ENCODE measurements around the gene IGIP. TPM values are rescaled to one million over a fixed set of nuclear protein-coding genes. Genes with fewer than 3 reads are reported as not detected.

The IGIP gene
- total RNA-seq, 1 donor from 2014 or later: 1.5 TPM

DNA sequence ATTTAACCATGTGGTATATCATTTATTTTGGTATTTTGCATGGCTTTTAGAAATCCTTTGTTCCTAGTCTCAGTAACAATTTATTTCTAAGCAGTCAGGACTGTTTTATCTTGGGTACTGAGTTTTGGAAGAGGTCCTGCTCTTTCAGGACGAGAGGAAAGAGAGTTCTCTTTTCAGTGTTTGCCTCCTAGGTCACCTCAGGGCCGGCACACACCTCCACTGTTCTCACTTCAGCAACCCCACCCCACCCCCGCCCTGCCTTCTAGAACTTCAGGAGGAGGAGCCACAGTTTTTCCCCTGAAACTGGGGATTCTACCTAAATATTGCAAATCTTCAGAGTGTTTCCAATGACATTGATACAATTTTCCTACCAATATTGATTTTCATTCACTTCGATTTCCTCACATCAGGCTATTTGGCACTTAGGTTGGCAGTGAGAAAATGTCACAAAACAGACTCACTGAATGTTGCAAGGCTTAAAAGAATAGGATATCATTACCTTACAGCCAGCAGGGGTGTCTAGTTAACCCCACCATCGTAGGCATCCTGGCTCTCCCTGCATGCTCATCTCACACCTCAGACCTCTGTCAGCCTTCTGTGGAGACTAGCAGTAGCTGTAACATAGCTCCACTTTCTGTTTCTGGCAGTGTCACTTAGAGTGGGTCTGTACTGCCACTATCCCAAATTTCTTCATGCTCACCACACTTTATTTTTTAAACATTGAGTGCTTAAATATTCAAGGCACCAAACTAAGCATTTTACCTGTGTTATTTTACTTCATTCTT lies 5.4 kb downstream of the IGIP start:
- no peak for DNase-seq (ENCODE audit: low read depth)
- H3K4me3 ChIP-seq (ENCODE audit: low read depth, low read length): no peak overlapping the region
- TF ChIP-seq, protein P1, sequence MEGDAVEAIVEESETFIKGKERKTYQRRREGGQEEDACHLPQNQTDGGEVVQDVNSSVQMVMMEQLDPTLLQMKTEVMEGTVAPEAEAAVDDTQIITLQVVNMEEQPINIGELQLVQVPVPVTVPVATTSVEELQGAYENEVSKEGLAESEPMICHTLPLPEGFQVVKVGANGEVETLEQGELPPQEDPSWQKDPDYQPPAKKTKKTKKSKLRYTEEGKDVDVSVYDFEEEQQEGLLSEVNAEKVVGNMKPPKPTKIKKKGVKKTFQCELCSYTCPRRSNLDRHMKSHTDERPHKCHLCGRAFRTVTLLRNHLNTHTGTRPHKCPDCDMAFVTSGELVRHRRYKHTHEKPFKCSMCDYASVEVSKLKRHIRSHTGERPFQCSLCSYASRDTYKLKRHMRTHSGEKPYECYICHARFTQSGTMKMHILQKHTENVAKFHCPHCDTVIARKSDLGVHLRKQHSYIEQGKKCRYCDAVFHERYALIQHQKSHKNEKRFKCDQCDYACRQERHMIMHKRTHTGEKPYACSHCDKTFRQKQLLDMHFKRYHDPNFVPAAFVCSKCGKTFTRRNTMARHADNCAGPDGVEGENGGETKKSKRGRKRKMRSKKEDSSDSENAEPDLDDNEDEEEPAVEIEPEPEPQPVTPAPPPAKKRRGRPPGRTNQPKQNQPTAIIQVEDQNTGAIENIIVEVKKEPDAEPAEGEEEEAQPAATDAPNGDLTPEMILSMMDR (conservative IDR thresholded peaks at IDR 0.05; ENCODE audit: low read depth, low read length): no peak

GRCh38 chr5:140131967-140132409 lies 6.3 kb downstream of the IGIP start:
- DNase-seq (ENCODE audit: low read depth): peak; percentile 74
- TF ChIP-seq, protein P1 (conservative IDR thresholded peaks at IDR 0.05; ENCODE audit: low read depth, low read length): no peak
- H3K4me3 ChIP-seq (ENCODE audit: low read depth, low read length): no peak overlapping the region

GRCh38 chr5:140133514-140134167 lies 7.9 kb downstream of the IGIP start:
- DNase-seq (ENCODE audit: low read depth): no peak
- TF ChIP-seq, protein P1 (conservative IDR thresholded peaks at IDR 0.05; ENCODE audit: low read depth, low read length): peak; percentile 18
- no peak overlapping the region for H3K4me3 ChIP-seq (ENCODE audit: low read depth, low read length)

DNA sequence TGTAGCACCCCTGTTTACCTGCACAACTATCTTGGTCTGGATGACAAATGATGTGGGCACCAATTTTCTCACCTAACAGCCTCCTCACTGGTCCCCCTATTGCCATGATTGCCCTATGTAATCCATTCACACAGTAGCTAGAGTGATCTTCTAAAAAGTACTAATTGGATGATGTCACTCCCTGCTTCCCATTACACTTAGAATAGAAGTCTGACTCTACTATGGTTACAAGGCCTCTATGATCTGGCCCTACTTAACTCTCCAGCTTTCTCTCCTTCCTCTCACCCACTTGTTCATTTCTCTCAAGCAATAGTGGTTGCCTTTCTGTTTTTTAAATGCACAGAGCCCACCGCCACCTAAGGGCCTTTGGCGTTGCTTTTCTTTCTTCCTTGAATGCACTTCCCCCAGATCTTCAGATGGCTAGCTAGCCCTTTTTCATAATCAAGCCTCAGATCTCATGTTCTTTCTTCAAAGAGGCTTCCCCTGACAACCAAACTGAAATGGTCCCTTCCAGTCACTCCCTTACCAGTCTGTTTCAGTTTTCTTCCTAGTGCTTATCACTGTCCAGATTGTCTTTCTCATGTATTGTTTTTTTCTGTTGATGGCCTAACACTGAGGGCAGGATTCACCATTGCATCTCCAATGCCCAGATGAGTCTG lies 8.7 kb downstream of the IGIP start:
- DNase-seq (ENCODE audit: low read depth): no peak
- H3K4me3 ChIP-seq (ENCODE audit: low read depth, low read length): no peak overlapping the region
- TF ChIP-seq, protein P1 (conservative IDR thresholded peaks at IDR 0.05; ENCODE audit: low read depth, low read length): no peak

DNA sequence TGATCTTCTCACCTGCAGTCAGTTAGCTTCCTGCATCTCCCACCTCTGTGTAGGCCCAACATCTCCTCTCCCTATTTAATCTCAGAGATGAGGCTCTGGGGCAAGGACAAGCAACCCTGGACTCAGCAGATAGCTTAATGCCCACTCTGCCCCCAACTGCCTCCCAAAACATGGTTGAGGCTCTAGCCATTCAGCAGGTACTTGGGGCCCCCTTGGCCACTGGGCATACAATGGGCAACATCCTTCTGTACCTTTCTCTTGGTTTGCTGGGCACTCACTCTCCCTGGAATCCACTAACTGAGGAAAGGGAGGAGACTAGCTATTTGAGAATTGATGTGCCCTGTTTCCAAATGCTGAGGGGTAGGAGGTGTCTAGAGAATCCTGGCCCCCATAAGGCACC lies 9.4 kb downstream of the IGIP start:
- no peak overlapping the region for H3K4me3 ChIP-seq (ENCODE audit: low read depth, low read length)
- TF ChIP-seq, protein P1 (conservative IDR thresholded peaks at IDR 0.05; ENCODE audit: low read depth, low read length): no peak
- no peak for DNase-seq (ENCODE audit: low read depth)

DNA sequence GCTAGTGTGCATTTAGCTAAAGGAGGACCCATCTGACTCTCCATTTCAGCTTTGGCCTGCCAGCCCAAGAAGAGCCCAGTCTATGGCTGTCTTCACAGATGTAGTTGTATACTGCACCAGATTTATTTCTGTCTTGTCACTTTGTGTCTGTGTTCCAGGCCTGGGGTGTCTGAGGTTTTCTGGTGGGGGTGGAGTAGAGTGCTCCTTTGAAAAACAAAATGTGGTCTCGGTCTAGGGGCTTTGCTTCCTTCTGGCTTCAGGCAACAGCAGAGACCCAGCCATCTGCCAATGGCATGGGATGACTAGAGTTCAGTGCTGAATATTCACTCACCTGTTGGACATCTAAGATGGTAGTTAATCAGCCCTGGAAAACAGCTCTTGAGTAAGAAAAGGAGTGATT lies 10.9 kb downstream of the IGIP start:
- TF ChIP-seq, protein P1 (conservative IDR thresholded peaks at IDR 0.05; ENCODE audit: low read depth, low read length): no peak
- no peak for DNase-seq (ENCODE audit: low read depth)
- no peak overlapping the region for H3K4me3 ChIP-seq (ENCODE audit: low read depth, low read length)

Data from epithelial cell of proximal tubule (primary cell).